Stimulated activated naive CD8-positive, alpha-beta T cell treated with anti-CD3 and anti-CD28 coated beads, Interleukin-15, Interleukin-2, amounts not matched to agents 100 ng/mL and 50 ng/mL, for 24 hours (primary cell): Measurements from ENCODE around the gene ANKEF1.

Experiments
- H3K27ac Mint-ChIP-seq: one replicate; pipeline ENCODE4 v1.8.0; 2021; ENCODE audit warnings: mild to moderate bottlenecking, mixed read lengths
- H3K27me3 Mint-ChIP-seq: one replicate; pipeline ENCODE4 v1.8.0; 2021; ENCODE audit warnings: mixed read lengths
- H3K36me3 Mint-ChIP-seq: one replicate; pipeline ENCODE4 v1.8.0; 2021; ENCODE audit warnings: low read depth, mixed read lengths
- H3K4me1 Mint-ChIP-seq: one replicate; pipeline ENCODE4 v1.8.0; 2021; ENCODE audit warnings: low read depth, mixed read lengths
- H3K4me3 Mint-ChIP-seq: one replicate; pipeline ENCODE4 v1.8.0; 2021; ENCODE audit warnings: mild to moderate bottlenecking, mixed read lengths
- H3K9me3 Mint-ChIP-seq: one replicate; pipeline ENCODE4 v1.8.0; 2021; ENCODE audit warnings: mixed read lengths

The ANKEF1 gene

GRCh38 chr20:10090588-10091166 lies 55.9 kb downstream of the ANKEF1 start:
- Mint-ChIP-seq H3K4me1 (no peaks in the 10 kb centered on the region), H3K9me3 (no peaks in the 10 kb centered on the region), H3K27me3 (peaks cover 4% of the 10 kb centered on the region), H3K27ac (no peak overlapping the region), H3K36me3 (no peaks in the 10 kb centered on the region), H3K4me3 (no peak overlapping the region)

DNA sequence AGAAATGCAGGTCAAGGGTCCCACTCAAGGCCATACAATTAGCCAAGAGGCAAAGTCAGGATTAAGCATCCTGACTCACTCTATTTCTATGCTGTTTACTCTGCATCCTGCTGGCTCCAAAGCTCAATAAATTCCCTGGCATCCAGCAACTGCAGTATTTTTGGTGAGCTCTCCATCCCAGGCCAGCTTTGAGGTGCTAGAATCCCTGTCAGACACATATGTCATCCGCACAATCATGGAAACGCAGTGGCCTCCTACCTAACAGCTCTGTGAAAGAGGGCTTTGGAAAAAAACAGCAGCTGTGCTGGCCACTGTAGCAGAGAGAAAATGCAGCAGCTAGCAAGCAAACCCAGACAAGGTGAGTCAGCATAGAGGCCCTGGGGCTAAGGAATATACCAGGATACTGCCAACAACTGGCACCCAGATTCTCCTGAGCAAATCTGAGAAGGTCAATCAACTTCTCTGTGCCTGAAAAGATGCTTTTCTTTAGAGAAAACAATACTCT lies 58.4 kb downstream of the ANKEF1 start:
- no peaks in the 10 kb centered on the region for H3K4me1 Mint-ChIP-seq
- no peaks in the 10 kb centered on the region for H3K36me3 Mint-ChIP-seq
- peaks cover 12% of the 10 kb centered on the region for H3K27me3 Mint-ChIP-seq
- H3K27ac Mint-ChIP-seq, result no peak overlapping the region
- no peaks in the 10 kb centered on the region for H3K9me3 Mint-ChIP-seq
- H3K4me3 Mint-ChIP-seq, result no peak overlapping the region

- Mint-ChIP-seq H3K27ac (no peak overlapping the region), H3K36me3 (no peaks in the 10 kb centered on the region), H3K4me3 (no peak overlapping the region), H3K9me3 (no peaks in the 10 kb centered on the region), H3K27me3 (peaks cover 17% of the 10 kb centered on the region), H3K4me1 (no peaks in the 10 kb centered on the region)
Measured at GRCh38 chr20:10094566-10095173, 59.9 kb downstream of the ANKEF1 start.

- no peaks in the 10 kb centered on the region for H3K4me1 Mint-ChIP-seq
- peaks cover 22% of the 10 kb centered on the region for H3K27me3 Mint-ChIP-seq
- H3K4me3 Mint-ChIP-seq, result no peak overlapping the region
- H3K27ac Mint-ChIP-seq, result no peak overlapping the region
- H3K36me3 Mint-ChIP-seq, result no peaks in the 10 kb centered on the region
- H3K9me3 Mint-ChIP-seq, result no peaks in the 10 kb centered on the region
Measured at GRCh38 chr20:10096790-10097189, 62.0 kb downstream of the ANKEF1 start.

- no peaks in the 10 kb centered on the region for H3K4me1 Mint-ChIP-seq
- no peak overlapping the region for H3K27ac Mint-ChIP-seq
- H3K4me3 Mint-ChIP-seq, result no peak overlapping the region
- H3K27me3 Mint-ChIP-seq, result peaks cover 6% of the 10 kb centered on the region
- H3K9me3 Mint-ChIP-seq, result no peaks in the 10 kb centered on the region
- no peaks in the 10 kb centered on the region for H3K36me3 Mint-ChIP-seq
Measured at GRCh38 chr20:10105046-10105445, 70.3 kb downstream of the ANKEF1 start.
